ENCODE results near the gene BRIP1.

BRIP1 gene

DNA sequence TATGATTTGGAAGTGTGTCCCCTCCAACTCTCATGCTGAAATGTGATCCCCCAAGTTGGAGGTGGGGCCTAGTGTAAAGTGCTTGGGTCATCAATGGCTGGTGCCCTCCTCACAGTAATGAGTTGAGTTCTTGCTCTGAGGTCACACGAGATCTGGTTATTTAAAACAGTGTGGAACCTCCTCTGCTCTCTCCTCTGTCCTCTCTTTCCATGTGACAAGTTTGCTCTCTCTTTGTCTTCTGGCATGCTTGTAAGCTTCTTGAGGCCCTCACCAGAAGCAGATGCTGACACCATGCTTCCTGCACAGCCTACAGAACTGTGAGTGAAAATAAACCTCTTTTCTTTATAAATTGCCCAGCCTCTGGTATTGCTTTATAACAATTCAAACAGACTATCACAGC is 19.9 kb downstream of the BRIP1 start:
- DNase-seq (ENCODE audit: extremely low spot score), result no peak
- POLR2A ChIA-PET, result no interaction called here
- CTCF ChIA-PET, result interaction anchor here (0.8 to 2.6 kb wide), 5 partner anchors 10 to 431 kb away, joined by 3 to 10 read pairs (median 7); no protein-coding TSS in a partner anchor
- TF ChIP-seq, protein P1, sequence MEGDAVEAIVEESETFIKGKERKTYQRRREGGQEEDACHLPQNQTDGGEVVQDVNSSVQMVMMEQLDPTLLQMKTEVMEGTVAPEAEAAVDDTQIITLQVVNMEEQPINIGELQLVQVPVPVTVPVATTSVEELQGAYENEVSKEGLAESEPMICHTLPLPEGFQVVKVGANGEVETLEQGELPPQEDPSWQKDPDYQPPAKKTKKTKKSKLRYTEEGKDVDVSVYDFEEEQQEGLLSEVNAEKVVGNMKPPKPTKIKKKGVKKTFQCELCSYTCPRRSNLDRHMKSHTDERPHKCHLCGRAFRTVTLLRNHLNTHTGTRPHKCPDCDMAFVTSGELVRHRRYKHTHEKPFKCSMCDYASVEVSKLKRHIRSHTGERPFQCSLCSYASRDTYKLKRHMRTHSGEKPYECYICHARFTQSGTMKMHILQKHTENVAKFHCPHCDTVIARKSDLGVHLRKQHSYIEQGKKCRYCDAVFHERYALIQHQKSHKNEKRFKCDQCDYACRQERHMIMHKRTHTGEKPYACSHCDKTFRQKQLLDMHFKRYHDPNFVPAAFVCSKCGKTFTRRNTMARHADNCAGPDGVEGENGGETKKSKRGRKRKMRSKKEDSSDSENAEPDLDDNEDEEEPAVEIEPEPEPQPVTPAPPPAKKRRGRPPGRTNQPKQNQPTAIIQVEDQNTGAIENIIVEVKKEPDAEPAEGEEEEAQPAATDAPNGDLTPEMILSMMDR (IDR thresholded peaks at IDR 0.05; ENCODE audit: control extremely low read depth, extremely low read depth, low read depth, missing control alignments), result no peak

DNA sequence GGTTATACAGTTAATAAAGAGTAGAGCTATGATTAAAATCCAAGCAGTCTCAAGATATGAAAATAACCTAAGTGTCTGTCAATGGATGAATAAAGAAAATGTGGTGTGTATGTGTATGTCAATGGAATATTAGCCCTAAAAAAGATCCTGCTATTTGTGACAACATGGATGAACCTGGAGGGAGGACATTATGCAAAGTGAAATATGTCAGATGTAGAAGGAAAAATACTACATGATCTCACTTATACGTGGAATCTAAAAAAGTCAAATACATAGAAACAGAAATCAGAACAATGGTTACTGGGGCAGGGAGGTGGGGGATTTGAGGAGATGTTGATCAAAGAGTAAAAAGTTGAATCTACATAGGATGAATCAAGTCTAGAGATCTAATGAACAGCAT is 20.4 kb downstream of the BRIP1 start:
- POLR2A ChIA-PET, result no interaction called here
- no peak for DNase-seq (ENCODE audit: extremely low spot score)
- CTCF ChIA-PET, result interaction anchor here (0.9 to 2.6 kb wide), 6 partner anchors 9 to 266 kb away, joined by 3 to 7 read pairs (median 6); no protein-coding TSS in a partner anchor
- TF ChIP-seq, protein P1 (IDR thresholded peaks at IDR 0.05; ENCODE audit: control extremely low read depth, extremely low read depth, low read depth, missing control alignments), result no peak

DNA sequence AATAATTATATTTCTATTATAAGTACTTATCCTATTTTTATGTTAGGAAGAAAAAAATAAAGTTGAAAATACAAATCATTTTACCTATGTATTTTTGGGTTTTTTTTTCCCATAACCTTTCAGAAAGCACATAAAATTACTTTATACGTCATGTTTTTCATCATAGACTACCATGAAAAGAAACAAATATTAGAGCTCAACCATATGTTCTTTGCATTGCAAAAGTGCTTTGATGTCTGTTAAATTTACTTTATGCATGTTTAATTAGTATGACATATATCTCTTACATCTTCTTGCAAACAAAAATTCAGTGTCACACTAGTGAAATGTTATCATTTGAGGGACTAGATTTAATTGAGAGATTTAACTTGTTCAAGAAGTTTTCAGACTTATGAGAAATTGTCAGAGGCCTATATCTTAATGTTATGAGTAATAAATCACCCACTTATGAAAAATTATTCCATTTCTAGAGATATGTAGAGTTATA is 24.0 kb downstream of the BRIP1 start:
- TF ChIP-seq, protein P1 (IDR thresholded peaks at IDR 0.05; ENCODE audit: control extremely low read depth, extremely low read depth, low read depth, missing control alignments), result no peak
- CTCF ChIA-PET, result interaction anchor here (1.6 to 2.0 kb wide), 2 partner anchors 204 to 428 kb away, joined by 7 to 9 read pairs; no protein-coding TSS in a partner anchor

DNA sequence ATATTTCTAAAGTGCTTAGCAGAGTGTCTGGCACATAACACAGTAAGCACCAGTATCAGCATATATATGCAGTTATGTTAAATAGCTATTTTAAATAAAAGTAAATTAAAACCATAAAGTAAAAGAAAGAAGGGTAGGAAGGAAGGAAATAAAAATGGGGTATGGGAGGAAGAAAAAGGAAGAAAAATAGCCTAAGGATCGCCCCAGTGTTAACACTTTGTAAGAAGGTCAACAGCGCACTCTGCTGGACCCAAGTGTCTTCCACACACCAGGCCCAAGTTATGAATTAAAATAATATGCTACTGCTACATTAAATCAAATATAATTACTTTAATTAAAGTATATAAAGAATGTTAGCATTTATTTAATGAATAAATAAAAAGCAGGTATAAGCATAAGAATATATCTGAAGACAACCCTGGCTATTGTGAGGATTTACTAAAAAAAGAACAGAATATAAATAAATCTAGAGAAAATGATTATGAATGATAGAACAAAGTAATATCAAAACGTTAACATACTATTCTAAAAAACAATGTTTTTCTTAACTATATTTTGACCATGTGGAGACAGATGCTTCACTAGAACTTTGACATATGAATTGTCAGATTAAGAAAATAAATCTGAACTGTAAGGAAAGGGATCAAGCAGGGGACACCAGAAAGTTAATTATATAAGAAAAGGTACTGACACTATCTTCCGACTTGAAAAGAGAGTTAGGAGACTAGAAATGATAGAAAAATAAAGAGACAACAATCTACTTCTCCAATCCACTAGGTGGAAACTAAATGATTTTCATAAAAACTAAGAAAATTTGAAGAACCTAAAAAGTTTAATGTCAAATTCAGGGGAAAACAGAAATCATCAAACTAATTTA is 25.9 kb downstream of the BRIP1 start:
- TF ChIP-seq, protein P1 (IDR thresholded peaks at IDR 0.05; ENCODE audit: control extremely low read depth, extremely low read depth, low read depth, missing control alignments), result peak; percentile 70
- CTCF ChIA-PET, result interaction anchor here (0.8 to 2.0 kb wide), 25 partner anchors 8 to 809 kb away, joined by 3 to 20 read pairs (median 4); partner anchors contain the start of gene BRIP1
- POLR2A ChIA-PET, result no interaction called here
- peak; percentile 41 for DNase-seq (ENCODE audit: extremely low spot score)

More for the DNA sequence above, 24.0 kb downstream of the BRIP1 start:
- POLR2A ChIA-PET, result no interaction called here
- DNase-seq (ENCODE audit: extremely low spot score), result no peak

DNA sequence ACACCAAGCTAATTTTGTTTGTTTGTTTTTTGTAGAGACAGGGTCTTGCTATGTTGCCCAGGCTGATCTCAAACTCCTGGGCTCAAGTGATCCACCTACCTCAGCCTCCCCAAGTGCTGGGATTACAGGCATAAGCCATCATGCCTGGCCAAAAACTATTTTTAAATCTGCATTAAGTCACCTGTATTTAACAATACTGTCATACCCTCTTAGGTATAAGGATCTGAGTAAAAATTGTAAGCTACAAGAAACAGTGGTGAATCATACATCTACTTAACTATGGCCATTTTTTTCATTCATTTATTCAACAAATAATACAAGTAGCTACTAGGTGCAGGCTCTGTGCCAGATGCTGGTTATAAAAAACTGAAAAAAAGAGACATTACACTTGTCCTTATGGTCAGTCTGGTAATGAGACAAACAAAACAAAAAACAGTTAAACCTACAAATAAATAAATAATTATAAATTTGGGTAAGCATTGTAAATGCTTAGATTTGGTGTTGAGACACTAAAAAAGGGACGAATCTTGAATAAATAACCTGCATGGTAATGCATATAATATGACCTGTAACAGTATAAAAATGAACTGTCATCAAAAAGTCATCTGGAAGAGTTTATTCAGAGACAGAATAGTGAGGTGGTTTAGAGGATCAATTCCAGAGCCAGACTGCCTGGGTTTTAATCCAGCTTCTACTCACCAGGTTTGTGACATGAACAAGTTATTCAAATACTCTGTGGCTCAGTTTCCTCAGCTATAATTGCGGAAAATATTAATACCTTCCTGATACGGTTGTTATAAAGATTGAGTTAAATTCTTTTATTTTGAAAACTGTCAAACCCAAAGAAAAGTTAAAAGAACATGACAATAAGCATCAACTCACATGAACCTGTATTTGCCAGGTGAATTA is 26.8 kb downstream of the BRIP1 start:
- ChIA-PET CTCF (interaction anchor here (0.8 to 2.0 kb wide), 27 partner anchors 9 to 809 kb away, joined by 3 to 20 read pairs (median 4); partner anchors contain the start of gene BRIP1), POLR2A (no interaction called here)

More for the DNA sequence above, 26.8 kb downstream of the BRIP1 start:
- TF ChIP-seq, protein P1 (IDR thresholded peaks at IDR 0.05; ENCODE audit: control extremely low read depth, extremely low read depth, low read depth, missing control alignments), result no peak
- no peak for DNase-seq (ENCODE audit: extremely low spot score)

All from GM10248 (cell line).